Spleen (tissue), 11 donors: ENCODE results near the gene MYO3B. TPM values are rescaled to one million over a fixed set of nuclear protein-coding genes. Genes with fewer than 3 reads are reported as not detected.

ENCODE experiments used
- DNase-seq: peaks from one replicate; pipeline ENCODE4 v3.0.0-alpha.2; 2020
- H3K27ac ChIP-seq, 8 donors: fragments of 200-600 bp; sonication (generic) in 7 of 8; 1 replicate in 4 of 8; 2 replicates in 4 of 8; pipeline versions ENCODE4 v1.5.0 to v1.8.0; 2016 to 2021; ENCODE audit warnings: inconsistent platforms in 4 of 8, mild to moderate bottlenecking in 4 of 8, moderate library complexity in 1 of 8
- H3K27me3 ChIP-seq, 7 donors: fragments of 200-600 bp; sonication (generic) in 6 of 7; replicated peaks in 1 of 7; 1 replicate in 4 of 7; 2 replicates in 3 of 7; pipeline versions ENCODE4 v1.5.0 to v1.8.0; 2016 to 2021; ENCODE audit warnings: inconsistent platforms in 3 of 7, mild to moderate bottlenecking in 1 of 7
- H3K36me3 ChIP-seq, 6 donors: fragments of 200-600 bp; sonication (generic) in 5 of 6; 1 replicate in 4 of 6; 2 replicates in 2 of 6; pipeline versions ENCODE4 v1.5.0 to v1.8.0; 2016 to 2021; ENCODE audit warnings: inconsistent platforms in 2 of 6
- H3K4me1 ChIP-seq, 6 donors: fragments of 200-600 bp; sonication (generic) in 5 of 6; 1 replicate in 3 of 6; 2 replicates in 3 of 6; pipeline versions ENCODE4 v1.5.0 to v1.8.0; 2016 to 2021; ENCODE audit warnings: inconsistent platforms in 3 of 6
- H3K4me3 ChIP-seq, 8 donors: fragments of 200-600 bp; sonication (generic) in 7 of 8; 1 replicate in 4 of 8; 2 replicates in 4 of 8; pipeline versions ENCODE4 v1.5.0 to v1.8.0; 2016 to 2021; ENCODE audit warnings: inconsistent platforms in 4 of 8, mild to moderate bottlenecking in 4 of 8, moderate library complexity in 2 of 8
- H3K9me3 ChIP-seq, 8 donors: fragments of 200-600 bp; sonication (generic) in 7 of 8; 1 replicate in 4 of 8; 2 replicates in 4 of 8; pipeline versions ENCODE4 v1.5.0 to v1.8.0; 2016 to 2021; ENCODE audit warnings: inconsistent platforms in 4 of 8
- POLR2A ChIP-seq, 3 donors: fragments of 450-650 bp; IDR thresholded peaks; one replicate each; pipeline ENCODE4 v1.5.1; 2017; ENCODE audit warnings: antibody characterized with exemption in 3 of 3, mild to moderate bottlenecking in 1 of 3
- POLR2AphosphoS5 ChIP-seq, 3 donors: sonication (generic); formaldehyde crosslinking; IDR thresholded peaks; one replicate each; pipeline ENCODE4 v1.5.1; 2017; ENCODE audit warnings: antibody characterized with exemption in 3 of 3
- WGBS, 5 donors: extraction: QIAGEN DNeasy Blood & Tissue Kit in 3 of 5; methylation state at CpG; one replicate each; pipeline versions ENCODE4 v1.1.5 to v1.1.7; 2013 to 2018; 5-methylcytosine and 5-hydroxymethylcytosine counted together
- intact Hi-C: fragments of 100-400 bp; cut with DNase I; formaldehyde crosslinking; loops from one replicate; pipeline ENCODE4 v1.15.0; 2023; ENCODE audit warnings: low total_unique reads
- polyA plus RNA-seq, 3 donors: library from polyadenylated mRNA; stranded (reverse); fragments of 200-250 nt; gene quantifications; one replicate each; pipeline ENCODE4 v1.2.1, GENCODE V29; 2013
- total RNA-seq, 7 donors: library from RNA; depleted of rRNA in 3 of 7; stranded (reverse); fragments of >200 nt in 3 of 7; fragmentation: NEBNext Ultra II Directional in 4 of 7; extraction: Animal tissue kit (Norgen Biotek cat#: 25700) in 4 of 7; gene quantifications; one replicate each; pipeline versions ENCODE4 v1.1.0 to v1.2.1, GENCODE V29; 2016 to 2021
- TF ChIP-seq, protein P1 (sequence below), 11 experiments: fragments of 200-600 bp in 7 of 11; fragments of 450-650 bp in 4 of 11; sonication (generic) in 4 of 11; IDR thresholded peaks in 8 of 11; conservative IDR thresholded peaks in 3 of 11; 1 replicate in 7 of 11; 2 replicates in 4 of 11; pipeline versions ENCODE4 v1.4.0 to v1.8.0; 2016 to 2021; ENCODE audit warnings: antibody characterized with exemption in 11 of 11, inconsistent platforms in 4 of 11, mild to moderate bottlenecking in 1 of 11
- donor health status: healthy with polysubstance abuse.
- donor health status: DM: no; HTN: no; CAD: no; lungs with moderate emphysema.
- donor health status: DM: no; HTN: no; CAD: no.
- donor health status: Bipolar disorder and iron deficiency.
- donor health status: healthy.
- donor health status: DM: no; HTN: no; CAD: no.
- donor health status: DM: yes; HTN: yes; CAD: no.

MYO3B gene
- total and polyA plus RNA-seq, 10 donors = 0.03 to 2.0 (median 0.58) TPM; not detected in 4

DNA sequence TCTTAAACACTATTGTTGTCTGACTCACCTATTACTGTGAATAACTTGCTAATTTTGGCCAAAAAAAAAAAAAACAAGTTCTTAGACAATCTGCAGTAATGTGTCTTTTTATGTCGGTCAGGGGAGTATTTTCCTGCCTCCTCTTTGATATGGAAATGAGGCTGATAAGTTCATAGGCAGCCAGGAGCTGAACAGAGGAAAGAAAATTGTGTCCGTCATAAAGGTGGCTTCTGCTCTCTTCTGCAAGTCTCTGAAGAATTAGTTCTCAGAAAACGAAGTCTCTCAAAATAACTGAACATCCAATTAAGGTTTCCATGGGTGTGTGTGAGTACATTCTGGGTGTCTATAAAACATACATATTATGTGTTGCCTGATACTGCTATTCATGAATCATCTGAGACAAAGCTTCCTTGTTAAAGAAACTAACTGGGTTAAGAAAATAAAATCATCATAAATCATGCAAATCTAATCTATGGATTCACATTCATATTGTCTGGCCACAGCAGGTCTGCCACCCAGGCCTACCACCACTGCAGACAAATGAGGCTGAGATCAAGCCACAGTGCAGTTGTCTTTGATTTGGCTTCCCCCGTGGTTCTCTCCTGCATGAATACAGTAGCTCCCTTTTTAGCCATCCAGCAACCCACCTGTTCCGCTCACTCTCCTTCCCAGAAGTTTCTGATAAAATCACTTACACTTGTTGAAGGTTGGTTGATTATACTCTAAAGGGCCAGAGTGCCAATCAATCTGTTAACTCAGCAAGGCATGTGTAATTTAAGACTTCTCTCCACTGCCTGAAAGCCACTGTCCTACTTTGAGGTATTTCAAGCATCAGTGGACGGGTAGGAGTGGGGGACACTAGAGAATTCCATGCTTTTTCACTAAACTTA is 517.8 kb downstream of the MYO3B start:
- no peaks in the 10 kb centered on the region for H3K9me3 ChIP-seq
- DNase-seq = no peak
- no peaks in the 10 kb centered on the region for H3K36me3 ChIP-seq
- H3K27ac ChIP-seq = no peak overlapping the region
- H3K27me3 ChIP-seq = peaks cover 0 to 25% (median 0%) of the 10 kb centered on the region in 7 donors
- H3K4me3 ChIP-seq = no peak overlapping the region
- TF ChIP-seq, protein P1, sequence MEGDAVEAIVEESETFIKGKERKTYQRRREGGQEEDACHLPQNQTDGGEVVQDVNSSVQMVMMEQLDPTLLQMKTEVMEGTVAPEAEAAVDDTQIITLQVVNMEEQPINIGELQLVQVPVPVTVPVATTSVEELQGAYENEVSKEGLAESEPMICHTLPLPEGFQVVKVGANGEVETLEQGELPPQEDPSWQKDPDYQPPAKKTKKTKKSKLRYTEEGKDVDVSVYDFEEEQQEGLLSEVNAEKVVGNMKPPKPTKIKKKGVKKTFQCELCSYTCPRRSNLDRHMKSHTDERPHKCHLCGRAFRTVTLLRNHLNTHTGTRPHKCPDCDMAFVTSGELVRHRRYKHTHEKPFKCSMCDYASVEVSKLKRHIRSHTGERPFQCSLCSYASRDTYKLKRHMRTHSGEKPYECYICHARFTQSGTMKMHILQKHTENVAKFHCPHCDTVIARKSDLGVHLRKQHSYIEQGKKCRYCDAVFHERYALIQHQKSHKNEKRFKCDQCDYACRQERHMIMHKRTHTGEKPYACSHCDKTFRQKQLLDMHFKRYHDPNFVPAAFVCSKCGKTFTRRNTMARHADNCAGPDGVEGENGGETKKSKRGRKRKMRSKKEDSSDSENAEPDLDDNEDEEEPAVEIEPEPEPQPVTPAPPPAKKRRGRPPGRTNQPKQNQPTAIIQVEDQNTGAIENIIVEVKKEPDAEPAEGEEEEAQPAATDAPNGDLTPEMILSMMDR (IDR thresholded peaks at IDR 0.05 in 8 of 11, conservative IDR thresholded peaks at IDR 0.05 in 3 of 11) = no peak
- TF ChIP-seq POLR2A (IDR thresholded peaks at IDR 0.05) (no peak), POLR2AphosphoS5 (IDR thresholded peaks at IDR 0.05) (no peak)
- intact Hi-C loops = no loop called here
- H3K4me1 ChIP-seq = no peaks in the 10 kb centered on the region
- WGBS, 5 donors = 61 to 82% (median 74%) methylated on average over 6 of the region's 6 CpGs

DNA sequence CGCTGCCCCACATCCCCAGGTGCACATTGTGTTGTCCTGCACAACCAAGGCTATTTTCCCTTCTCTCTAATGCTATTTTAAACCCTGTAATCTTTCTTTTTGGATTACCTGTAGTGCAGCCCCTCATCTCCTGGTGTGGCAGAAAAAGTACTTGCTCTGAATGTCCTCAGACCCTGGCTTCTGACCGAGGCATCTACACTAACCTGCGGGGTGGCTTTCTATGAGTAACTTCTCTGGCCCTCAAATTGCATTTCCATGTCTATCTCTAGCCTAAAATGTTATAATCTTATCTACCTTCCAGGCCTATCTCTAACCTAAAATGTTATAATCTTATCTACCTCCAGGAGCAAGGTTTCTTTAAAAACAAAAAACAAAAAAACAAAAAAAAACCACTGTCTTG is 519.0 kb downstream of the MYO3B start:
- Histone ChIP-seq H3K36me3 (no peaks in the 10 kb centered on the region), H3K4me1 (no peaks in the 10 kb centered on the region), H3K27me3 (peaks cover 0 to 29% (median 0%) of the 10 kb centered on the region in 7 donors), H3K9me3 (no peaks in the 10 kb centered on the region), H3K4me3 (no peak overlapping the region), H3K27ac (no peak overlapping the region)
- intact Hi-C loops = no loop called here
- WGBS, 5 donors = 84 to 95% (median 91%) methylated on average over 3 of the region's 3 CpGs
- DNase-seq = no peak
- TF ChIP-seq POLR2A (IDR thresholded peaks at IDR 0.05) = no peak
- TF ChIP-seq POLR2AphosphoS5 (IDR thresholded peaks at IDR 0.05) = no peak
- TF ChIP-seq, protein P1 (IDR thresholded peaks at IDR 0.05 in 8 of 11, conservative IDR thresholded peaks at IDR 0.05 in 3 of 11) = no peak

DNA sequence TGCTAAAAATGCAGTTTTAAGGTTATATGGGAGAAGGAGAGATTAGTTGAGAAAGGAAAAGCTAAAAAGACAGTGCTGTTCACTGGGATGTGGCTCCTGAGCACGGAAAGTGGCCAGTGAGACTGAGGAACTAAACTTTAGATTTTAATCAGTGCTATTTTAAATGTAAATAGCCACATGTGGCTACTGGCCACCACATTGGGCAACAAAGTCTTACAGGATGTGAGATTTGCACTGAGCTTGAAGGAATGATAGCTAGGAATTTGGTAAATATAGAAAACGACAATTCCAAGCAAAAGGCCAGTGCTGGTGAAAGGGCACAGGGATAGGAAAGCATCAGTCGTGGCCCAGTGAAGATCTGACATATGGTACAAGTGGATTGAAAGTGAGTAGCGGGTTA is 523.1 kb downstream of the MYO3B start:
- WGBS, 5 donors = 67 to 85% (median 73%) methylated on average over 4 of the region's 4 CpGs
- H3K9me3 ChIP-seq = no peaks in the 10 kb centered on the region
- DNase-seq = no peak
- no peak overlapping the region for H3K4me3 ChIP-seq
- H3K27me3 ChIP-seq = peaks cover 0 to 50% (median 3%) of the 10 kb centered on the region in 7 donors
- H3K27ac ChIP-seq = no peak overlapping the region
- intact Hi-C loops = no loop called here
- no peaks in the 10 kb centered on the region for H3K4me1 ChIP-seq
- H3K36me3 ChIP-seq = no peaks in the 10 kb centered on the region
- TF ChIP-seq, protein P1 (IDR thresholded peaks at IDR 0.05 in 8 of 11, conservative IDR thresholded peaks at IDR 0.05 in 3 of 11) = no peak
- TF ChIP-seq POLR2AphosphoS5 (IDR thresholded peaks at IDR 0.05) = no peak
- no peak for TF ChIP-seq POLR2A (IDR thresholded peaks at IDR 0.05)

DNA sequence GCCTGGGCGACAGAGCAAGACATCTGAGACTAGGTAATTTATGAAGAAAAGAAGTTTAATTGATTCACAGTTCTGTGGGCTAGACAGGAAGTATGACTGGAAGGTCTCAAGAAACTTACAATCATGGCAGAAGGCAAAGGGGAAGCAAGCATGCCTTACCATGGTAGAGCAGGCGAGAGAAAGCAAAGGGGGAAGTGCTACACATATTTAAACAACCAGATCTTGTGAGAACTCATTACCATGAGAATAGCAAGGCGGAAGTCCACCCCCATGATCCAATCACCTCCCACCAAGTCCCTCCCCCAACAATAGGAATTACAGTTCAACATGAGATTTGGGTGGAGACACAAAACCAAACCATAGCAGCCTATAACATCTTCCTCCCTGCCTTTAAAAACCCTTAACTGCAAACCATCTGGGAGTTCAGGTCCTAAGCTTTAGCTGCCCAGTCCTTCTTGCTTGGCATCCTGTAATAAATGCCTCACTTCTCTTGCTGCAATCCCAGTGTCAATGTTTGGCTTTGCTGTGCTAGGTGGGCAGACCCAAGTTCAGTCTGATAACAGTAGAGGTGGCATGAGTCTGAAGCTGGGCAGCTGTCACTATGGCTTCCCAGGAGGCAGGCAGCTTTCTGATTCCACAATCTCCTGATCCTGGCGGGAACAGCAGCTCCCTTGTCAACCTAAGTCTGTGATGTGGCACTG is 526.0 kb downstream of the MYO3B start:
- Histone ChIP-seq H3K4me1 (no peaks in the 10 kb centered on the region), H3K36me3 (no peaks in the 10 kb centered on the region), H3K9me3 (no peaks in the 10 kb centered on the region), H3K4me3 (no peak overlapping the region), H3K27ac (no peak overlapping the region), H3K27me3 (peaks cover 0 to 65% (median 5%) of the 10 kb centered on the region in 7 donors)
- no peak for DNase-seq
- TF ChIP-seq, protein P1 (IDR thresholded peaks at IDR 0.05 in 8 of 11, conservative IDR thresholded peaks at IDR 0.05 in 3 of 11) = no peak
- TF ChIP-seq POLR2AphosphoS5 (IDR thresholded peaks at IDR 0.05) = no peak
- 68 to 81% (median 74%) methylated on average over 4 of the region's 4 CpGs for WGBS, 5 donors
- intact Hi-C loops = no loop called here
